Activated gamma-delta T cell treated with Interleukin-2 at 50 U/mL for 16 hours (primary cell): ENCODE data around the gene SLC38A11.

Source experiments
- DNase-seq: peaks from one replicate; pipeline ENCODE4 v3.0.0-alpha.2; 2020

SLC38A11 gene

GRCh38 chr2:164913640-164914350 is 41.5 kb downstream of the SLC38A11 start:
- no peak for DNase-seq

DNA sequence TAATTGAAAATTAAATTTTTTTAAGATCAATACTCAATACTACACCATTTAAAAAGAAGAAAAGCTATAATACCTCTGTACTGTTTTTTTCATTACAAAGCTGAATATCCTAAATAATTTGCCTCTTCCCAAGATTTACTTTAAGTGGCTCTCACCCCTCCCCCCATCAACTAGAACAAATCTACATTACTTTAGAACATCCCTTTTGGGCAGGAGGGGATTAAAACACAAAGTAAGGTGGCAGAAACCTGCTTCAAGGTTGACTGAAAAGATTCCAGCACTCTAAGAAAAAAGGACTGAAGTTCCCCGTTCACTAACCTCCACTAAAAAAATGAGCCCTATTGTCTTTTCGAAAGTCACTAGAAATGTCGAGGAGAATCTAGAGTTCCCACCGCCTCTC is 42.3 kb downstream of the SLC38A11 start:
- no peak for DNase-seq

- DNase-seq, result no peak
Observed at GRCh38 chr2:164911832-164912231, 43.5 kb downstream of the SLC38A11 start.

GRCh38 chr2:164910101-164910899 is 45.0 kb downstream of the SLC38A11 start:
- no peak for DNase-seq

DNA sequence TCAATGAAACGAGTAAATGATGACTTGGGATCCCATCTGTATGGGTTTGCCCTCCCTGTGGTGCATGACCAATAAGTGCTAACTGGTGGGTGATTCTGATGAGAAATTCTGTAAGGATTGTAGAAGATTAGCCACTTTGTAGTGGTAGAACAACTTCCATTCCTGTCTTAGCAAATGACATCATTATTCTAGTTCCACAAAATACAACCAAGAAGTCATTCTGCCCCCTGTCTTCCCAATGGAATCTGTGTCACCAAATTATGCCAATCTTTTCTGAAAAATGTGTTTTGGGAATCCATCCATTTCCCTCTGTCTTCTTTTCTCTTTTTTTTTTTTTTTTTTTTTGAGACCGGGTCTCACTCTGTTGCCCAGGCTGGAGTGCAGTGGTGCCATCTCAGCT is 48.4 kb downstream of the SLC38A11 start:
- no peak for DNase-seq

DNA sequence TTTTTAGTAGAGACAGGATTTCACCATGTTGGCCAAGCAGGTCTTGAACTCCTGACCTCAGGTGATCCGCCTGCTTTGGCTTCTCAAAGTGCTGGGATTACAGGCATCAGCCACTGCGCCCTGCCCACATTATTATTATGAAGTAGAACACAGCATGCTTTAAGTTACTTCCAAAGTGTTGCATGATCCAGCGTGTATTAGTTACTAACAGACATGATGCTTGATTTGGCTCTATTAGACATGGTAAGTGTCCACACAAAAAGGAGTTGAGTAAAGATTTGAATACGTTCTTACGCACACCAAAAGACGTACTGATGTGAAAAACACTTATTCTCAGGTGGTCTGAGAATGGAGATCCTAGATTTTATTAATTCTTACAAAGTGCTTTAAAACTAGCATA is 50.0 kb downstream of the SLC38A11 start:
- no peak for DNase-seq

DNA sequence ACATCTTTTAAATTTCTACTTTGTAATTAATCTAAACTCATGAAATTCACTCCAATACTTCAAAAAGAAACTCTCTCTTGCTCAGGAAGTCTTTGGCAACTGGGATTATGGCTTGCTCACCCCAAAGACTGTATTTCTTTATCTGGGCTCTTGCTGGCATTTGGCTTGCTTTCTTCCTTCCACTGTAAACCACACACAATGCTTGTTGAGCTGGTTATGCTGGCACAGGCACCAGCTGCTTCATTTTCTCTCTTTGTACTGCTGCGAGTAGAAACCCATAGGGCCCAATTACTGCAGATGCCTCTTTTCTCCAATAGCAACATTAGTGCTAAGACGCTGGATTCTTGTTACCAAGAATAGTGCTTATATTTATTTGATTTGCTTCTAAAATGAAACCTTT is 51.4 kb downstream of the SLC38A11 start:
- no peak for DNase-seq

GRCh38 chr2:164903204-164903603 is 52.1 kb downstream of the SLC38A11 start:
- DNase-seq, result no peak

GRCh38 chr2:164899121-164899520 is 56.2 kb downstream of the SLC38A11 start:
- no peak for DNase-seq

DNA sequence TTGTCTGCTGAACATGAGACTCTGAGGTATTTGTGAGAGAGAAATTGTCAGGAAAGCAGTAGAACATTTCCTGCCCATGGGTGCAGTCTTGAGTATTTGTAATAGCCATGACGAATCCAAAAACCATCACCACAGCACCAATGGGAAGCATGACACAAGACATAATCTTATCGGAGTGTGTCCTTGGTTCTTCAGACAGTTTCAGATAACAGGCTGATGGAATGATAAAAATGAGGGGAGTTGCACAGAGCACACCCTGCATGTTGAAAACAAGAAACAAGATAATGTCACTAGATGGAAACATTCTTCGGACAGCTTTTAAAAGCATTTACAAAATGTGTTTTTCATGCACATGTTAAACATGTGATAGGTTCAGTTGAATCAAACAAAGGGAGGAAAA is 56.9 kb downstream of the SLC38A11 start:
- DNase-seq, result no peak

DNA sequence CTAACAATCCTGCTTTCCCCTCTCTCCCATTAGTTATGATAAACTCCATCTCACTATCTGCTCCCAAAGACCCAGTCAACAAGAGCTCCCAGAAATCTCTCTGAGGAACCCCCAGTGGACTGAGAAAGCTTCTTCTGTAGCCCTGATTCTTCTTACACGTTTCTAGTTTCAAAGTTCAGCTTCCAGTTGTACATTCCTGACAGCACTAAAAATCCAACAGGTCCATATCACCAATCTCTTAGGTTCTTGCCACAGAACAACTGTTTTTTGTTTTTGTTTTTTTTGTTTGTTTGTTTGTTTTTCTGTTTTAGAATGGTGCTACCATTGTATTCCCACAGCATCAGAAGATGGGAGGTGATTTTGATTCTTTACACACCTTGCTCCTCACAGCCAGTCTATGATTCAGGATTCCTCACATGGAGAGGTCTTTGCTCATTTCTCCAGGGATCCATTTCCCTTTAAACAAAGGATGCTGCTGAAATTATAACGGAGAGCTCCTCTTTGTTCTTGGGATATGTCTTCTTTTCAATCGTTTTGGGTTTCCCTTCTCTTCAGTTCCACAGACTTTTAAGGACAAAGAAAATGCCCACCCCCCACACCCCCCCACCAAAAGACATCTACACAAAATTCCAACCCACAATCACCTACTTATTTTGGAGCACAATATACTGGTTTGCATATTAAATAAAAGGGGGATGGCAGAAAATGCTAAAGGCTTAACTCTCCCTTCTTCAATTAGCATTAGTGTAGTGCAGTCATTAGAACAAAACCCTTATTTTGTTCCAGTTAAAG is 57.7 kb downstream of the SLC38A11 start:
- DNase-seq, result no peak

DNA sequence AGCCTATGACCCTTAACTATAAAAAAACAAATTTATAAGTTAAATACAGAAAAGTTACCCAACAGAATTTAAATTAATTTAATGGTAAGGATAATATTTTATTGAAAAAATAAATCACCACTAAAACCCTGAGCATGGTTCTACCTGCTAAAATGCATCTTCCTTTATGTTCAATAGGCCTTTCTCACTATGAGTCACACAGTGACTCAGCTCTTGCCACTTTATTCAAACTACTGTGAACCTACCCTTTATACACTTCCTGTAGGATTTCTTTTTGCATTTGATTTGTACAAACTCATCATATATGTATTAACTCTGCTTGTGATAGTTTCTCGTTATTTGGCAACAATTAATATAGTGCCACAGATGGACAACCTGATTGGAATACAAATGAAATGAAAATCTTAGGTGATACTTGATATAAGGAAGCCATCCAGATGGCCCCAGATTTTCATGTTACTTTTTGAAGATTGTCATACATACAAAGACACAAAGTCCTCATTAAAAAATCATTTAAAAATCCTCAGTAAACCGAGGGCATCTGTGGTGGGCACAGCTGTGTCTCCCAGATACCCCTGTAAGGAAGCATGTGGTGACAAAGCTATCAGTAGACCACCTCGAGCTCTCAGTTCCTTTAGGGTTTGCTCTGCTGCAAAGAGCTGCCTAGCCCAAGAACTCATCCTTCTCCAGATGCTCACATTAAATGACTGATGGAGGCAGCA is 58.5 kb downstream of the SLC38A11 start:
- no peak for DNase-seq

- no peak for DNase-seq
Observed at GRCh38 chr2:164896226-164896625, 59.1 kb downstream of the SLC38A11 start.

- DNase-seq, result no peak
Observed at GRCh38 chr2:164891460-164891859, 63.9 kb downstream of the SLC38A11 start.

- DNase-seq, result no peak
Observed at GRCh38 chr2:164890544-164890943, 64.8 kb downstream of the SLC38A11 start.

DNA sequence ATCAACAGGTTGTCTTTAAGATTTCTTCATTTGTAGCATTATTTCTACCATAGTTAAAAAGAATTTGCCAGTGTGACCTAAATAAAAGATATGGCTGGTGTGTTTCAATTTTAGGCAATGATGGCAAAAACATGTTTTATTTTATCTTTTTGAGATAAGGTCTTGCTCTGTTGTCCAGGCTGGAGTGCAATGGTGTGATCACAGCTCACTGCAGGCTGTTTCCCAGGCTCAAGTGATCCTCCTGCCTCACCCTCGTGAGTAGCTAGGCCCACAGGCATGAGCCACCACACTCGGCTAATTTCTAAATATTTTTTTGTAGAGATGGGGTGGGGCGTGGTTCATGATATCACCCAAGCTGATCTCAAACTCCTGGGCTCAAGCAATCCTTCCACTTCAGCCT is 66.7 kb downstream of the SLC38A11 start:
- no peak for DNase-seq

- DNase-seq, result no peak
Observed at GRCh38 chr2:164887434-164888144, 67.7 kb downstream of the SLC38A11 start.

GRCh38 chr2:164882276-164882675 is 73.0 kb downstream of the SLC38A11 start:
- DNase-seq, result no peak

- no peak for DNase-seq
Observed at GRCh38 chr2:164881524-164881923, 73.8 kb downstream of the SLC38A11 start.

GRCh38 chr2:164879901-164880535 is 75.3 kb downstream of the SLC38A11 start:
- DNase-seq, result no peak

- no peak for DNase-seq
Observed at GRCh38 chr2:164877927-164878326, 77.4 kb downstream of the SLC38A11 start.

DNA sequence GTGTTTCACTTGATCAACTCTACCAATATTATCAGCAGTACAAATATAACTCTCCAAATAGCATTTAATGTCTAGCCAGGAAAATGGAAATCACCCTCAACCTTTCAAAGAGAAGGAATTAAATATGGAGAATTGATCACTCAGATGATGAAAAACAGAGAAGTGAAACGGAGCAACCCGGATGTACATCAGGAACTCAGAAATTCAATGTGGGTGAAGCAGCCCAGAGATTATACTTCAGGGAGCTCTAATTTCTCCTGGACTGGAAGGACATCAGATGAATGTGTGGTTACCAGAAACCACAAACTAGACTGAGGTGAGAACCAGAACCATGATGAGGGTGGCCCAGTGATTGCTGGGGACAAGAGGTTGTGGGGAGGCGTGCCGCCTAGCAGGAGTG is 78.2 kb downstream of the SLC38A11 start:
- no peak for DNase-seq
